OCI-LY3 (cell line): ENCODE measurements around the gene ATP10B.

Experiments
- H2AFZ ChIP-seq: fragments of 200-600, 300-600 bp; shearing (Covaris generic); 2 replicates; pipeline ENCODE4 v1.6.0; 2014; ENCODE audit warnings: antibody characterized with exemption, low read depth, low read length
- H3K27ac ChIP-seq: fragments of 200-600, 300-600 bp; sonication (generic); 2 replicates; pipeline ENCODE4 v1.5.1; 2014; ENCODE audit warnings: mild to moderate bottlenecking, low read length, moderate library complexity, mixed read lengths
- H3K27me3 ChIP-seq: fragments of 200-600, 300-600 bp; sonication (generic); 2 replicates; pipeline ENCODE4 v1.6.1; 2014; ENCODE audit warnings: low read depth, low read length, mixed read lengths
- H3K36me3 ChIP-seq: fragments of 200-600, 300-600 bp; sonication (generic); replicated peaks from 2 replicates; pipeline ENCODE3; 2014; ENCODE audit warnings: low read depth, low read length, mixed read lengths
- H3K4me1 ChIP-seq: fragments of 300-600, 200-600 bp; sonication (generic); 2 replicates; pipeline ENCODE4 v1.6.1; 2014; ENCODE audit warnings: low read length, mixed read lengths
- H3K4me2 ChIP-seq: fragments of 200-600, 300-600 bp; sonication (generic); 2 replicates; pipeline ENCODE4 v1.6.1; 2014; ENCODE audit warnings: low read length, mixed read lengths
- H3K4me3 ChIP-seq: fragments of 300-600, 200-600 bp; sonication (generic); 2 replicates; pipeline ENCODE4 v1.5.1; 2014; ENCODE audit warnings: antibody characterized with exemption, mild to moderate bottlenecking, low read length, moderate library complexity
- H3K79me2 ChIP-seq: fragments of 300-600, 200-600 bp; shearing (Covaris generic); 2 replicates; pipeline ENCODE4 v1.6.1; 2014; ENCODE audit warnings: mild to moderate bottlenecking, low read length, mixed read lengths
- H3K9ac ChIP-seq: fragments of 300-600, 200-600 bp; shearing (Covaris generic); 2 replicates; pipeline ENCODE4 v1.6.0; 2014; ENCODE audit warnings: mild to moderate bottlenecking, low read length, moderate library complexity
- H3K9me3 ChIP-seq: fragments of 200-600, 300-600 bp; shearing (Covaris generic); 2 replicates; pipeline ENCODE4 v1.6.1; 2014; ENCODE audit warnings: low read length, mixed read lengths; ENCODE audit not compliant: insufficient read depth
- H4K20me1 ChIP-seq: fragments of 200-600, 300-600 bp; sonication (generic); 2 replicates; pipeline ENCODE4 v1.6.1; 2016; ENCODE audit warnings: low read length, mixed read lengths; ENCODE audit not compliant: insufficient read depth
- CTCF ChIP-seq: fragments of 200-600, 300-600 bp; sonication (generic); IDR thresholded peaks from 2 replicates; pipeline ENCODE4 v1.5.1; 2014; ENCODE audit warnings: antibody characterized with exemption, low read length, low read depth
- EZH2phosphoT487 ChIP-seq: fragments of 200-600 bp; shearing (Covaris generic); IDR thresholded peaks from 2 replicates; pipeline ENCODE4 v1.6.1; 2018; ENCODE audit warnings: antibody characterized with exemption, mixed run types, low read depth

The ATP10B gene

GRCh38 chr5:160657068-160657507 lies 194.9 kb downstream of the ATP10B start:
- no peak overlapping the region for H2AFZ ChIP-seq
- no peak overlapping the region for H3K9ac ChIP-seq
- H3K4me3 ChIP-seq = no peak overlapping the region
- no peak overlapping the region for H3K27ac ChIP-seq
- H3K27me3 ChIP-seq = no peaks in the 10 kb centered on the region
- TF ChIP-seq CTCF = no peak
- TF ChIP-seq EZH2phosphoT487 = no peak
- H3K4me1 ChIP-seq = no peaks in the 10 kb centered on the region
- no peaks in the 10 kb centered on the region for H3K36me3 ChIP-seq
- H3K79me2 ChIP-seq = no peaks in the 10 kb centered on the region
- no peaks in the 10 kb centered on the region for H3K9me3 ChIP-seq
- no peaks in the 10 kb centered on the region for H4K20me1 ChIP-seq
- H3K4me2 ChIP-seq = no peak overlapping the region

GRCh38 chr5:160655717-160656116 lies 196.3 kb downstream of the ATP10B start:
- no peak overlapping the region for H2AFZ ChIP-seq
- no peaks in the 10 kb centered on the region for H3K27me3 ChIP-seq
- H3K9ac ChIP-seq = no peak overlapping the region
- H4K20me1 ChIP-seq = no peaks in the 10 kb centered on the region
- H3K4me3 ChIP-seq = no peak overlapping the region
- no peaks in the 10 kb centered on the region for H3K9me3 ChIP-seq
- H3K36me3 ChIP-seq = no peaks in the 10 kb centered on the region
- H3K4me2 ChIP-seq = no peak overlapping the region
- TF ChIP-seq CTCF (no peak), EZH2phosphoT487 (no peak)
- H3K79me2 ChIP-seq = no peaks in the 10 kb centered on the region
- no peaks in the 10 kb centered on the region for H3K4me1 ChIP-seq
- no peak overlapping the region for H3K27ac ChIP-seq

GRCh38 chr5:160651692-160652645 lies 200.0 kb downstream of the ATP10B start:
- no peak overlapping the region for H3K9ac ChIP-seq
- H3K27me3 ChIP-seq = no peaks in the 10 kb centered on the region
- H3K79me2 ChIP-seq = no peaks in the 10 kb centered on the region
- H3K36me3 ChIP-seq = no peaks in the 10 kb centered on the region
- no peaks in the 10 kb centered on the region for H4K20me1 ChIP-seq
- H3K4me1 ChIP-seq = no peaks in the 10 kb centered on the region
- no peaks in the 10 kb centered on the region for H3K9me3 ChIP-seq
- no peak overlapping the region for H3K4me3 ChIP-seq
- H3K4me2 ChIP-seq = no peak overlapping the region
- H3K27ac ChIP-seq = no peak overlapping the region
- no peak overlapping the region for H2AFZ ChIP-seq
- TF ChIP-seq CTCF (no peak), EZH2phosphoT487 (no peak)

DNA sequence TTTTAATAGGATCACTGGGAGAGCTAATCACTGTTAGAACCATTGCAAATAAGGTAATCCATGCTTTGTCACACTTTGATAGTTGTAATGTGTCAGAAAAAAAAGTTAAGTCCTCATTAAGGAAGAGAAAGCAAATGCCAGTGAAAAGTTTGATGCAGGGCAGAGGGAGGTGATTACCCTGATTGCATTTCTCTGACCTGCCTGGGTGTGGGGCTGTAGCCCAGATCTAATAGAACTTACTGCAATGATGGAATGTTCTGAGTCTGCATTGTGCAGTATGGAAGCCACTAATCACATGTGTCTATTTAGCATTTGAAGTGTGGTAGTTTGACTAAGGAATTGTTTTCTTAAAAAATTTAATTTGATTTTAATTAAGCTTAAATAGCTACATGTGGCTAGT lies 202.7 kb downstream of the ATP10B start:
- no peak overlapping the region for H3K9ac ChIP-seq
- H3K4me3 ChIP-seq = no peak overlapping the region
- no peaks in the 10 kb centered on the region for H4K20me1 ChIP-seq
- H3K27me3 ChIP-seq = no peaks in the 10 kb centered on the region
- no peak overlapping the region for H3K4me2 ChIP-seq
- H3K79me2 ChIP-seq = no peaks in the 10 kb centered on the region
- H3K4me1 ChIP-seq = no peaks in the 10 kb centered on the region
- no peaks in the 10 kb centered on the region for H3K36me3 ChIP-seq
- H2AFZ ChIP-seq = no peak overlapping the region
- H3K9me3 ChIP-seq = no peaks in the 10 kb centered on the region
- H3K27ac ChIP-seq = no peak overlapping the region
- TF ChIP-seq EZH2phosphoT487 = no peak
- peak; percentile 44; the same call in 1 of the 2 replicates for TF ChIP-seq CTCF
